Measurements from ENCODE around the gene DEFB127.
"Not testable (repeated sequence)": the region's sequence is repeated elsewhere in the genome, so short reads cannot be mapped to it uniquely, and the experiment has no call there.

Gene DEFB127

GRCh38 chr20:157154-157553 is at the start of gene DEFB127:
DEFB127 (plus strand) TSS chr20:157454; CDS start chr20:157545, 91 bp downstream.
- DNase-seq: no peak

- no peak for DNase-seq
These were observed 44.9 kb upstream of the DEFB127 start for GRCh38 chr20:112396-112795.

- DNase-seq: no peak
These were observed 39.7 kb upstream of the DEFB127 start for GRCh38 chr20:117518-117917.

- not testable (repeated sequence) for DNase-seq
These were observed 27.4 kb upstream of the DEFB127 start for GRCh38 chr20:129786-130323.

GRCh38 chr20:137668-138490 is 19.4 kb upstream of the DEFB127 start:
- no peak for DNase-seq

GRCh38 chr20:142290-142689 is 15.0 kb upstream of the DEFB127 start, which contains the start of gene DEFB126:
DEFB126 (plus strand) TSS chr20:142590; CDS start chr20:142629, 39 bp downstream.
- no peak for DNase-seq

- no peak for DNase-seq
These were observed 11.4 kb upstream of the DEFB127 start for GRCh38 chr20:145877-146276.

- DNase-seq: no peak
These were observed 5.1 kb upstream of the DEFB127 start for GRCh38 chr20:152131-152530.

- no peak for DNase-seq
These were observed 7.4 kb downstream of the DEFB127 start for GRCh38 chr20:164618-165017.

GRCh38 chr20:168876-169275 is 11.6 kb downstream of the DEFB127 start:
- DNase-seq: no peak

- DNase-seq: no peak
These were observed 27.0 kb downstream of the DEFB127 start for GRCh38 chr20:184288-184687.

- DNase-seq: no peak
These were observed 30.5 kb downstream of the DEFB127 start for GRCh38 chr20:187733-188132.

- DNase-seq: no peak
These were observed 32.4 kb downstream of the DEFB127 start, which contains the start of gene DEFB128 for GRCh38 chr20:189611-190010. DEFB128 (minus strand) TSS chr20:189711; CDS start chr20:189623, 88 bp downstream.

- no peak for DNase-seq
These were observed 41.0 kb downstream of the DEFB127 start for GRCh38 chr20:198225-198624.

GRCh38 chr20:199996-200395 is 42.7 kb downstream of the DEFB127 start:
- no peak for DNase-seq

- not testable (repeated sequence) for DNase-seq
These were observed 46.4 kb downstream of the DEFB127 start for GRCh38 chr20:203630-204029.
